ENCODE data around the gene PCBD2.

GRCh38 chr5:135008556-135008955, 103.6 kb downstream of the PCBD2 start:
- no peak for TF ChIP-seq CTCF (IDR thresholded peaks at IDR 0.05; ENCODE audit: low read depth, low read length)
- TF ChIP-seq MYC (IDR thresholded peaks at IDR 0.05; ENCODE audit: low read depth, low read length): no peak
- no peak for TF ChIP-seq MAX (IDR thresholded peaks at IDR 0.05; ENCODE audit: low read depth, low read length)
- TF ChIP-seq POLR2A (IDR thresholded peaks at IDR 0.05; ENCODE audit: extremely low read depth, insufficient read length): no peak

Measured in NB4 (cell line).